CD14-positive monocyte (primary cell): Measurements from ENCODE around the gene DENND5B. TPM values are rescaled to one million over a fixed set of nuclear protein-coding genes. Genes with fewer than 3 reads are reported as not detected.

Source experiments
- DNase-seq, 3 donors: peaks; one replicate each; pipeline ENCODE4 v3.0.0-alpha.2; 2011 to 2022
- H2AFZ ChIP-seq: 2 replicates; pipeline ENCODE4 v1.6.0; 2012; ENCODE audit warnings: mild to moderate bottlenecking, low read depth, low read length, inconsistent platforms; ENCODE audit not compliant: insufficient read depth, poor library complexity, severe bottlenecking
- H3K27ac ChIP-seq, 2 donors: 1 replicate in 1 of 2; 2 replicates in 1 of 2; pipeline ENCODE4 v1.5.1; 2012 to 2013; ENCODE audit warnings: low read length in 2 of 2, control low read depth in 1 of 2, inconsistent platforms in 1 of 2, low read depth in 1 of 2, mild to moderate bottlenecking in 1 of 2
- H3K27me3 ChIP-seq, 2 donors: one replicate each; pipeline versions ENCODE4 v1.6.0 to v1.6.1; 2011 to 2013; ENCODE audit warnings: low read length in 2 of 2; ENCODE audit not compliant: control insufficient read depth in 2 of 2, insufficient read depth in 2 of 2
- H3K36me3 ChIP-seq, 2 donors: replicated peaks in 1 of 2; 1 replicate in 1 of 2; 2 replicates in 1 of 2; pipeline versions ENCODE4 v1.5.1 to v1.6.1; 2012 to 2013; ENCODE audit warnings: low read length in 2 of 2, control low read depth in 1 of 2, inconsistent platforms in 1 of 2, mild to moderate bottlenecking in 1 of 2; ENCODE audit not compliant: insufficient read depth in 2 of 2, control insufficient read depth in 1 of 2
- H3K4me1 ChIP-seq, 2 donors: 1 replicate in 1 of 2; 2 replicates in 1 of 2; pipeline versions ENCODE4 v1.5.1 to v1.6.1; 2012 to 2013; ENCODE audit warnings: low read length in 2 of 2, control low read depth in 1 of 2, inconsistent platforms in 1 of 2, mild to moderate bottlenecking in 1 of 2, moderate library complexity in 1 of 2; ENCODE audit not compliant: insufficient read depth in 2 of 2, control insufficient read depth in 1 of 2
- H3K4me2 ChIP-seq: replicated peaks from 2 replicates; pipeline ENCODE3; 2012; ENCODE audit warnings: low read length, moderate library complexity, mild to moderate bottlenecking; ENCODE audit not compliant: poor library complexity, severe bottlenecking; ENCODE audit errors: extremely low read depth
- H3K4me3 ChIP-seq, 3 experiments: fragments of 200-600 bp in 1 of 3; sonication (generic) in 1 of 3; replicated peaks in 1 of 3; 1 replicate in 2 of 3; 2 replicates in 1 of 3; pipeline ENCODE4 v1.5.1; 2011 to 2013; ENCODE audit warnings: low read length in 3 of 3, mild to moderate bottlenecking in 3 of 3, control low read depth in 2 of 3, low read depth in 2 of 3, inconsistent platforms in 1 of 3, moderate library complexity in 1 of 3
- H3K79me2 ChIP-seq: 2 replicates; pipeline ENCODE4 v1.6.0; 2012; ENCODE audit warnings: mild to moderate bottlenecking, control low read depth, inconsistent platforms, low read length, moderate library complexity; ENCODE audit not compliant: insufficient read depth
- H3K9ac ChIP-seq: 2 replicates; pipeline ENCODE4 v1.6.0; 2017; ENCODE audit warnings: low read length, mild to moderate bottlenecking; ENCODE audit not compliant: insufficient read depth, poor library complexity, severe bottlenecking
- H3K9me3 ChIP-seq, 2 donors: replicated peaks in 1 of 2; 1 replicate in 1 of 2; 2 replicates in 1 of 2; pipeline versions ENCODE4 v1.5.1 to v1.6.1; 2012 to 2013; ENCODE audit warnings: low read length in 2 of 2, control low read depth in 1 of 2; ENCODE audit not compliant: control insufficient read depth in 1 of 2, insufficient read depth in 1 of 2
- H4K20me1 ChIP-seq: 2 replicates; pipeline ENCODE4 v1.6.0; 2012; ENCODE audit warnings: mild to moderate bottlenecking, low read length, control low read depth, moderate library complexity; ENCODE audit not compliant: insufficient read depth
- H3K27ac Mint-ChIP-seq, 7 donors: one replicate each; pipeline ENCODE4 v1.8.0; 2020; ENCODE audit warnings: mild to moderate bottlenecking in 7 of 7, mixed read lengths in 7 of 7, moderate library complexity in 6 of 7, inconsistent platforms in 2 of 7
- H3K27me3 Mint-ChIP-seq, 3 donors: one replicate each; pipeline ENCODE4 v1.8.0; 2021 to 2022; ENCODE audit warnings: low read depth in 3 of 3, mild to moderate bottlenecking in 3 of 3, mixed read lengths in 3 of 3, moderate library complexity in 3 of 3, inconsistent platforms in 1 of 3
- H3K36me3 Mint-ChIP-seq, 2 donors: one replicate each; pipeline ENCODE4 v1.8.0; 2020; ENCODE audit warnings: mixed read lengths in 2 of 2, inconsistent platforms in 1 of 2, mild to moderate bottlenecking in 1 of 2
- H3K4me1 Mint-ChIP-seq: one replicate; pipeline ENCODE4 v1.8.0; 2020; ENCODE audit warnings: mild to moderate bottlenecking, mixed read lengths
- H3K4me3 Mint-ChIP-seq, 2 donors: one replicate each; pipeline ENCODE4 v1.8.0; 2020; ENCODE audit warnings: mild to moderate bottlenecking in 2 of 2, mixed read lengths in 2 of 2, moderate library complexity in 1 of 2
- H3K9me3 Mint-ChIP-seq, 7 donors: one replicate each; pipeline ENCODE4 v1.8.0; 2020 to 2022; ENCODE audit warnings: mixed read lengths in 7 of 7, mild to moderate bottlenecking in 6 of 7, moderate library complexity in 6 of 7, inconsistent platforms in 2 of 7
- WGBS: methylation state at CpG from one replicate; pipeline ENCODE4 v1.1.5; 2013; ENCODE audit warnings: missing lambda C conversion rate; ENCODE audit not compliant: insufficient coverage; 5-methylcytosine and 5-hydroxymethylcytosine counted together
- intact Hi-C, 2 donors: fragments of 100-400 bp; cut with micrococcal nuclease; formaldehyde crosslinking; loops; one replicate each; pipeline versions ENCODE4 v1.15.0 to v1.15.1; 2023
- polyA plus RNA-seq, 3 donors: library from polyadenylated mRNA; depleted of rRNA in 1 of 3; unstranded in 2 of 3; stranded (reverse) in 1 of 3; fragments of 300-500 nt in 2 of 3; fragments of >200 nt in 1 of 3; fragmentation: Illumina TruSeq in 2 of 3; gene quantifications; 1 replicate in 2 of 3; 2 replicates in 1 of 3; pipeline ENCODE4 v1.2.3, GENCODE V29; 2012 to 2021
- TF ChIP-seq, protein P1 (sequence below): fragments of 200-600 bp; IDR thresholded peaks from one replicate; pipeline ENCODE4 v1.8.0; 2022; ENCODE audit warnings: antibody characterized with exemption, mild to moderate bottlenecking

The DENND5B gene
- polyA plus RNA-seq, 3 donors = 0.23 to 0.36 (median 0.36) TPM

DNA sequence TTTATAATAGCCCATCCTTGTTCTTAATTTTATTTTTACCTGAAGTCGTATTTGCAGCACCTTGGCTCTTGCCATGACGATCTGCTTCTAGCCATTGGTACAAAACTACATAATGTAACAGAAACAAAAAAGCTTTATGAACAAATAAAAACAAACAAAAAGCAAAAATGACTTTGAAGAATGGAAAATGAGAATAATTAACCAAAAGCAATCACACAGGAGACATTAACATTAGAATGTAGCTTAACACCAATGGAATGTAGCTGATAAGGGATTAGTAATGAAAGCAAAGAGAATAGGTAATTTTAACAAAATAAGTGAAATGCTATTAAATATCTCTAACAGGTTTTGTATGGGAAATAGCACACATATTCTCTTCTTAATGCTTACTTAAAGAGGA lies 91.4 kb downstream of the DENND5B start:
- no CpG with 5 or more reads among the region's 2 CpGs for WGBS
- TF ChIP-seq, protein P1, sequence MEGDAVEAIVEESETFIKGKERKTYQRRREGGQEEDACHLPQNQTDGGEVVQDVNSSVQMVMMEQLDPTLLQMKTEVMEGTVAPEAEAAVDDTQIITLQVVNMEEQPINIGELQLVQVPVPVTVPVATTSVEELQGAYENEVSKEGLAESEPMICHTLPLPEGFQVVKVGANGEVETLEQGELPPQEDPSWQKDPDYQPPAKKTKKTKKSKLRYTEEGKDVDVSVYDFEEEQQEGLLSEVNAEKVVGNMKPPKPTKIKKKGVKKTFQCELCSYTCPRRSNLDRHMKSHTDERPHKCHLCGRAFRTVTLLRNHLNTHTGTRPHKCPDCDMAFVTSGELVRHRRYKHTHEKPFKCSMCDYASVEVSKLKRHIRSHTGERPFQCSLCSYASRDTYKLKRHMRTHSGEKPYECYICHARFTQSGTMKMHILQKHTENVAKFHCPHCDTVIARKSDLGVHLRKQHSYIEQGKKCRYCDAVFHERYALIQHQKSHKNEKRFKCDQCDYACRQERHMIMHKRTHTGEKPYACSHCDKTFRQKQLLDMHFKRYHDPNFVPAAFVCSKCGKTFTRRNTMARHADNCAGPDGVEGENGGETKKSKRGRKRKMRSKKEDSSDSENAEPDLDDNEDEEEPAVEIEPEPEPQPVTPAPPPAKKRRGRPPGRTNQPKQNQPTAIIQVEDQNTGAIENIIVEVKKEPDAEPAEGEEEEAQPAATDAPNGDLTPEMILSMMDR = no peak
- H4K20me1 ChIP-seq = no peaks in the 10 kb centered on the region
- Mint-ChIP-seq H3K4me3 (no peak overlapping the region), H3K27me3 (peaks cover 0 to 2% (median 2%) of the 10 kb centered on the region in 3 donors), H3K9me3 (peaks cover 2 to 12% (median 3%) of the 10 kb centered on the region in 7 donors), H3K4me1 (peaks cover 3% of the 10 kb centered on the region), H3K36me3 (no peaks in the 10 kb centered on the region), H3K27ac (no peak overlapping the region)
- H3K4me2 ChIP-seq = no peak overlapping the region
- no peak overlapping the region for H3K4me3 ChIP-seq
- no peak overlapping the region for H2AFZ ChIP-seq
- no peaks in the 10 kb centered on the region for H3K36me3 ChIP-seq
- H3K27me3 ChIP-seq = no peaks in the 10 kb centered on the region
- intact Hi-C loops = no loop called here
- no peaks in the 10 kb centered on the region for H3K79me2 ChIP-seq
- H3K9ac ChIP-seq = no peak overlapping the region
- H3K27ac ChIP-seq = no peak overlapping the region
- peaks cover 2 to 6% of the 10 kb centered on the region in 2 donors for H3K9me3 ChIP-seq
- DNase-seq = no peak
- H3K4me1 ChIP-seq = no peaks in the 10 kb centered on the region

DNA sequence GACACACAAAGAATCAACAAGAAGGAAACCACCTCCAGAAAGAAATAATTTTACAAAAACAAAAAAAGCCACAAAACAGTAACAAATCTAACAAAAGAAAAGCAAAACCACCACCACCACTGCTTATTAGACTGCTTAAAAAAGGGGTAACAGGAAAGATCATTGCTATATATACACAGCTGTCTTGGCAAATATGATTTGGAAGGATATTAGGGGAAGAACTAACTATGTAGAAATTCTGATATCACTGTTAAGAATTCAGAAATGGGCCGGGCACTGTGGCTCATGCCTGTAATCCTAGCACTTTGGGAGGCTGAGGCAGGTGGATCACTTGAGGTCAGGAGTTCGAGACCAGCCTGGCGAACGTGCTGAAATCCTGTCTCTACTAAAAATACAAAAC lies 92.5 kb downstream of the DENND5B start:
- peaks cover 0 to 5% of the 10 kb centered on the region in 2 donors for H3K9me3 ChIP-seq
- TF ChIP-seq, protein P1 = no peak
- no CpG with 5 or more reads among the region's 4 CpGs for WGBS
- H3K4me3 ChIP-seq = no peak overlapping the region
- Mint-ChIP-seq H3K4me1 (peaks cover 7% of the 10 kb centered on the region), H3K9me3 (peaks cover 0 to 10% (median 2%) of the 10 kb centered on the region in 7 donors), H3K36me3 (no peaks in the 10 kb centered on the region), H3K4me3 (no peak overlapping the region), H3K27me3 (peaks cover 0 to 2% (median 2%) of the 10 kb centered on the region in 3 donors), H3K27ac (no peak overlapping the region)
- no peaks in the 10 kb centered on the region for H3K79me2 ChIP-seq
- DNase-seq = no peak
- no peak overlapping the region for H3K9ac ChIP-seq
- H4K20me1 ChIP-seq = no peaks in the 10 kb centered on the region
- H3K4me2 ChIP-seq = no peak overlapping the region
- no peaks in the 10 kb centered on the region for H3K36me3 ChIP-seq
- no peaks in the 10 kb centered on the region for H3K4me1 ChIP-seq
- intact Hi-C loops = no loop called here
- H3K27me3 ChIP-seq = no peaks in the 10 kb centered on the region
- no peak overlapping the region for H2AFZ ChIP-seq
- H3K27ac ChIP-seq = no peak overlapping the region
